ENCODE results near the gene PICALM.
"Not testable (repeated sequence)": the region's sequence is repeated elsewhere in the genome, so short reads cannot be mapped to it uniquely, and the experiment has no call there.

Gene PICALM, protein sequence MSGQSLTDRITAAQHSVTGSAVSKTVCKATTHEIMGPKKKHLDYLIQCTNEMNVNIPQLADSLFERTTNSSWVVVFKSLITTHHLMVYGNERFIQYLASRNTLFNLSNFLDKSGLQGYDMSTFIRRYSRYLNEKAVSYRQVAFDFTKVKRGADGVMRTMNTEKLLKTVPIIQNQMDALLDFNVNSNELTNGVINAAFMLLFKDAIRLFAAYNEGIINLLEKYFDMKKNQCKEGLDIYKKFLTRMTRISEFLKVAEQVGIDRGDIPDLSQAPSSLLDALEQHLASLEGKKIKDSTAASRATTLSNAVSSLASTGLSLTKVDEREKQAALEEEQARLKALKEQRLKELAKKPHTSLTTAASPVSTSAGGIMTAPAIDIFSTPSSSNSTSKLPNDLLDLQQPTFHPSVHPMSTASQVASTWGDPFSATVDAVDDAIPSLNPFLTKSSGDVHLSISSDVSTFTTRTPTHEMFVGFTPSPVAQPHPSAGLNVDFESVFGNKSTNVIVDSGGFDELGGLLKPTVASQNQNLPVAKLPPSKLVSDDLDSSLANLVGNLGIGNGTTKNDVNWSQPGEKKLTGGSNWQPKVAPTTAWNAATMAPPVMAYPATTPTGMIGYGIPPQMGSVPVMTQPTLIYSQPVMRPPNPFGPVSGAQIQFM

DNA sequence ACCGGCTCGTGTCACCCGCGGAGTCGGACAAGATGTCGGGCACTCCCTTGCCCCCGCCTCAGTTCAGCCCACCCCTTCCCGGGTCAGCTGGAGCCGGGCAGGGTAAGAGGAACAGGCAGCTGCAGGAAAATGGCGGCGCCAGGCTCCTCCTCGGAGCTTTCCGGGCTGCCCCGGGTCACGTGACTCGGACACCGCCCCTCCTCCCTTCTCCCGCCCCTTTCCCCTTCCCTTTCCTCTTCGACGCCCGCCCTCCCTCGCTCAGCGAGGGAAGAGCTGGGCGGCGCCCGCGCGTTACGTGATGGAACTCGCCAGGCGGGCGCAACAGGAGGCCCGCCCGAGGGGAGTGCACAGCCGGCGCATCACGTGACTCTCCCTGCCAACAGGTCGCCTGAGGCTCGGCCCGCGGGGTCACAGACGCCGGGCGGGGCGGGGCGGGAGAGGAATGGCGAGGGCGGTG lies at the start of gene PICALM:
TSS of gene PICALM (minus strand) at position 134 of the 457 bp plus-strand sequence. CDS start 304 bp downstream, outside the sequence.
- DNase-seq = peak; percentile 97 to 98

GRCh38 chr11:86118253-86118652 lies 49.4 kb upstream of the PICALM start:
- no peak for DNase-seq

DNA sequence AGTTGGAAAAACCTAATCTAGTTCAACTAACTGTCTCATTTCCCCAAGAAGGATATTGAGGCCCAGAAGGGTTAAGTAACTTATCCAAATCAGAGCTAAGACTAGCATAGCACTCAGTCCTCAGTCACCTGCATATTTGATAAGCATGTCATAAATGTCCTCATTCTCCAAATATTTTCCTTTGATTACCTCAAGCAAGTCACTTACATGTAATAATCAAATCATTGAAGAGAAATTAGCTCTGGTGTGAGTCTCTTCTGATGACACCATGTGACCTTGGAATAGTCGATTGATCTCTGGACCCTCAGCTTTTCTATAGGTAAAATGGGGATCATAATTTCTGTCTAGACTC lies 48.8 kb upstream of the PICALM start:
- no peak for DNase-seq

- no peak for DNase-seq
Measured at GRCh38 chr11:86117001-86117711, 48.3 kb upstream of the PICALM start.

GRCh38 chr11:86116386-86116726 lies 47.5 kb upstream of the PICALM start:
- peak; percentile 16 to 48 for DNase-seq

DNA sequence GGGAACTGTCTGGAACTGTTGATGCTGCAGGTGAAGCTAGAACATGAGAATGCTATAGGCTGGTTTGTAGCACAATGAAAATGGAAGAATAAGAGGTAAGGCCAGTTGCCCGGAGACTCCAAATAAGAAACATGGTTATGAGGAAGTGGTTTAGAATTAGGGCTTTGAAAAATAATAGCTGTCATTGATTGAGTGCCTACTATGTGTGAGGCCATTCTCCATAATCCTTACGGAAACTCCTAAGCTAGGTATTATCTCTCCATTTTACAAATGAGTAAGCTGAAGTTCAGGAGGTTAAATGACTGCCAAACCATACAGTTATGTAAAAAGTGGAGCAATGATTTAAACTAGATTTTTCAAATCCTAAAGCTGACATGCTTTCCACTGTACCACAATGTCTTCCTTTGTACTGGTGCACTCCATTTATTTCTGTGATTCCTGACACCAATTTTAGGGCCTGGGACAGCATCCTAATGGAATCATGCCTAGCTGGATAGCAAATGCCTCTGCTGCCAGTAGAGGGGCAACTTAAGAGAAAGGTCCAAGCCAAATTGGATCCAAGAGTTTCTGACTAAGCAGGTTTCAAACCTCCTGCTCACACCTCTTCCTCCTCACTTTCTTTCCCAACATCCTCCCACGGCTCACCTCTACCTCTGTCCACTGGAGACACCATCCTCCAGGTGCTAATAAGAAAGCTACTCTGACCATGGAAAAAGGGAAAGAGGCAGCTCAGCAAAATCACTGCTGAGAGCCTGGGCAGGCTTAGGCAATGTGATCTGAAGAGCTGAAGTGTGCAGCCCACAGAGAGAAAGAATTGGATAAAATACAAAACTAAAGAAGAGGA lies 46.9 kb upstream of the PICALM start:
- DNase-seq = peak in 1 of 2 donors; percentile 8

GRCh38 chr11:86108890-86109638 lies 40.2 kb upstream of the PICALM start:
- DNase-seq = no peak

GRCh38 chr11:86108191-86108590 lies 39.3 kb upstream of the PICALM start:
- DNase-seq = no peak

DNA sequence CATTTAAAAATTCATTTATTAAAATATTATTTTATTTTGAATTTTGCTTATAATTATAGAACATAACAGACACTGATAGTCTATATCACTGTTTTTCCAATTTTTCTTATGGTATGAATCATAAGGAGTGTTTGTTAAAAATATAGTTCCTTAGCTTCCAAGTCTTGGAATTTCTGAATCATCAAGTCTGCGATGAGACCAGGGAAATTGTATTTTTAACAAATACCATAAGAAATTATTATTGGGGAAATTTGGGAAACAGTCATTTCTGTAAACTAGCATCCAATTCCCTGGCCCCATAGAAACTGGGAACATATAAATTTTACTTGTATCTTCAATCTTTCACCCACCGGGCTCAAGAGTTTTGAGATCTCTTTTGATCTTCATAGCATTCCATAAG lies 38.0 kb upstream of the PICALM start:
- DNase-seq = no peak

- not testable (repeated sequence) for DNase-seq
Measured at GRCh38 chr11:86106031-86106430, 37.1 kb upstream of the PICALM start.

DNA sequence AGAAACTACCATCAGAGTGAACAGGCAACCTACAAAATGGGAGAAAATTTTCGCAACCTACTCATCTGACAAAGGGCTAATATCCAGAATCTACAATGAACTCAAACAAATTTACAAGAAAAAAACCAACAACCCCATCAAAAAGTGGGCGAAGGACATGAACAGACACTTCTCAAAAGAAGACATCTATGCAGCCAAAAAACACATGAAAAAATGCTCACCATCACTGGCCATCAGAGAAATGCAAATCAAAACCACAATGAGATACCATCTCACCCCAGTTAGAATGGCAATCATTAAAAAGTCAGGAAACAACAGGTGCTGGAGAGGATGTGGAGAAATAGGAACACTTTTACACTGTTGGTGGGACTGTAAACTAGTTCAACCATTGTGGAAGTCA lies 36.7 kb upstream of the PICALM start:
- DNase-seq = not testable (repeated sequence)

DNA sequence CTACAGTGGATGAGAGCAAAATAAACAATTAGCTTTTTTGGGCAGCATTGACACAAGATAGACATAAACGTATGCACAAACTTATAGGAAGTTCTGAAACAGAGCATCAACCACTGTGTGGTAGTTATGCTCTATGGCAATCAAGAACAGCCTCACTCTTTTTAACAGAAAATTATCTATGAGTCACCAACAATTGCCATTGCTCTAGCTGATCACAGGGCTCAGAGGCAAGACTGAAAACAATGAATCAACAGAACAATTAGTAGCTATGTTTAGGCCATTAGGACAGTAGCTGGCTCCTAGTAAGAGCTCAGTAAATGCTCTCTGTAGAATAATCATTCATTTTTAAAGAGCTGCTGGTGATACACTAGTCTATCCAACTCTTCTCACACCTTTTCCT lies 34.9 kb upstream of the PICALM start:
- no peak for DNase-seq

- no peak for DNase-seq
Measured at GRCh38 chr11:86101941-86102407, 33.1 kb upstream of the PICALM start.

DNA sequence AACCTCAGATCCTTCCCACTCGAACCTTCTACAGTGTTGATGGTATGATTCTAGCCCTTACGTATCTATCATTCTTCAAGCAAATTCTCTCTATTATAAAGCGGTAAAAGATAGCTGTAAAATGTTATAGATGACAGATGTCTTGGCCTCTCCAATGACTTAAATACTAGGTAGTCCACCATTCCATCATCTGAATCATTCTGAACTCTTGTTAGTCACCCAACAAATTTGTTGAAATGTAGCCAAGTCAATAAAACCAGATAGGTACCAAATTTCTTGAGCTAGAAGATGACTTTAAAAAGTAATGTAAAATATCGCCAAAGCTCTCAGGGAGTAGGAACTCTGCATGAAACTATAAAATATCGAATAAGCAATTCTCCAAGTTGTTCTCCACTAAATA lies 32.6 kb upstream of the PICALM start:
- no peak for DNase-seq

- no peak for DNase-seq
Measured at GRCh38 chr11:86099874-86100273, 31.0 kb upstream of the PICALM start.

DNA sequence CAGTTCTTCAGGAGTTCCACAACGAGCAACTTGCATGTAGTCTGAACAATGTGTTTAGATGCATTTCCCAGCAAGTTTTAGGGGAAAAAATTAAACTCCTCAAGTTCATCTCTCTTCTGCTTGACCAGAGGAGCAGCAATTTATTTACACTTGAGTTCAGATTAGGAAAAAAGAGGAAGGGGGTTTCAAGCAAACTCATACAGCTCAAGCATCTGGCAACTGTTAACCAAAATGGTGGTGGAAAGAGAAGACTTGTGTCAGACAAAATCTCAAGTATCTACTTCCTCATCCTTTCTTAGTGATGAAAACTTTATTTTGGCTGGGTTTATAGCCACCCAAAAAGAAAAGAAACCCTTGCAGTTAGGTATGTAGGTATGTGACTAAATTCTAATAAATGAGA lies 29.1 kb upstream of the PICALM start:
- DNase-seq = no peak

DNA sequence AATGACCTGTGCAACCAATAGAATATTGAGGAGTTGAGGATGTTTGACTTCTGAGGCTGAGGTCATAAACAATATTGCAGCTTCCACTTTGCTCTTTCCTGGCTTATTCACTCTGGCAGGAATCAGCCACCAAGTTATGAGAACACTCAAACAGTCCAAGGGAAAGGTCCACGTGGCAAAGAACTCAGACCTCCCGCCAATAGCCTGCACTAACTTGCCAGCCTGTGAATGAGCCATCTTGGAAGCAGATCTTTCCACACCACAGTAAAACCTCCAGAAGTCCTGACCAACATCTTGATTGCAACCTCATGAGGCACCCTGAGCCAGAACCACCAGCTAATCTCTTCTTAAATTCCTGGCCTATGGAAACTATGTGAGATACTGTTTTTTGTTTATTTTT lies 22.7 kb upstream of the PICALM start:
- no peak for DNase-seq

- no peak for DNase-seq
Measured at GRCh38 chr11:86091086-86091485, 22.2 kb upstream of the PICALM start.

- DNase-seq = no peak
Measured at GRCh38 chr11:86089659-86090058, 20.8 kb upstream of the PICALM start.

GRCh38 chr11:86087688-86088087 lies 18.8 kb upstream of the PICALM start:
- not testable (repeated sequence) for DNase-seq

DNA sequence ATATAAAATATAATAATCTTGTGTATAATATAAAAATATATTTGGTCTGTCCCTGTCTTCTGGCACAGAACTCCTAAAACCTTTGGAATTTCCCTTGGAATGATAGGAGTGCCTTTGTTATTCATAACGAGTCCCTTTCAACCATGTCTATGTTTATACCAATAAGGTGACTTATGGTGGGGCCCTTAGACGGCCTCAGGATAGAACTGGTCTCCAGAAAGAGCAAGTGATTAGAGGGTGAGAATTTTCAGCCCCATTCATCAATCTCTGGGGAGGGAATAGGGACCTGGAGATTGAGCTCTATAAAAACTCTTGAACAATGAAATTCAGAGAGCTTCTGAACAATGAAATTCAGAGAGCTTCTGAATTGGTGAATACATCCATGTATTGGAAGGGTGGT lies 18.4 kb upstream of the PICALM start:
- no peak for DNase-seq

DNA sequence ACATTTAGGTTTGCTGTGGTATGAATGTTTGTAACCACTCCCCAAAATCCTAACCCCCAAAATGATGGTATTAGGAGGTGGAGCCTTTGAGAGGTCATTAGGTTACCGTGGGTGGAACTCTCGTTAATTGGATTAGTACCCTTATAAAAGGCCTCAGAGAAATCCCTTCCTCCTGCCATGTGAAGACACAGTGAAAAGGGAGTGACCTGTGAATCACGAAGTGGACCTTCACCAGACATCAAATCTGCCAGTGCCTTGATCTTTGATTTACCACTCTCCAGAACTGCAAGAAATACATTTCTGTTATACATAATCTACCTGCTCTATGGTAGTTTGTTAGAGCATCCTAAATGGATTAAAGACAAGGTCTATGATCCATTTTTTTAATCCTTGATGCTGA lies 12.6 kb upstream of the PICALM start:
- no peak for DNase-seq
